IPS-18c (cell line): ENCODE data around the gene SMAP1.

Experiments
- H3K4me3 ChIP-seq: 2 replicates; pipeline ENCODE4 v1.7.0; 2013; ENCODE audit warnings: low read depth, mild to moderate bottlenecking, low read length, moderate library complexity; ENCODE audit not compliant: insufficient read depth
- H3K9me3 ChIP-seq: one replicate; pipeline ENCODE4 v1.6.1; 2013; ENCODE audit warnings: mild to moderate bottlenecking, low read length, moderate library complexity; ENCODE audit not compliant: control insufficient read depth, insufficient read depth

Gene SMAP1

DNA sequence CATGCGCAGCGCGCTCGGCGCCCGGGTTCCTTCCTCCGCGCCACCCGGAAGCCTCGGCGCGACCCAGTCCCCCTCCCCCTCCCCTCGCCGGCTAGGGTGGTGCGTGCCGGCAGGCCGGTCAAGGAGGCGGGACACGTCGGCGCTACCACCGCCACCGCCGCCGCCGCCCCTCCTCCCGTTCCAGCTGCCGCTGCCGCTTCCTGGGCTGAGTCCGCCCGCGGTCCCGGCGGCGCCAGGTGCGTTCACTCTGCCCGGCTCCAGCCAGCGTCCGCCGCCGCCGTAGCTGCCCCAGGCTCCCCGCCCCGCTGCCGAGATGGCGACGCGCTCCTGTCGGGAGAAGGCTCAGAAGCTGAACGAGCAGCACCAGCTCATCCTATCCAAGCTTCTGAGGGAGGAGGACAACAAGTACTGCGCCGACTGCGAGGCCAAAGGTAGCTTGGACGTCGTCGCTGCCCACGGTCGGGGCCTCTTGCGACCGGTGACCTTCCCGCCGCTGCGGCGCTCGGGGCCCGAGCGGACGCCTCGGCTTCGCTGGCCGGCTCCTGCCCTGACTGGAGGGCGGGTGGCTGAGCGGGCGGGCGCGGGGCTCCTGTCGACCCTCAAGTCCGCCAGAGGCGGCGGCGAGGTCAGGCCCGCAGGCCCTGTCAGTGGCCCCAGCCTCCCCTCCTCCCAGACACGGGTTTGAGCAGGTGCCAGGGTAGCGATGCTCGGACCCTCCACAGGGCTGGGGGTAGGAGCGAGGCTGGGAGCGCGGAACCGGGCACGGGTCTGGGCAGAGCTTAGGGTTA, at the start of gene SMAP1:
SMAP1 (plus strand) TSS at position 173 of the 788 bp plus-strand sequence; CDS start at position 314, 141 bp downstream.
- Histone ChIP-seq H3K4me3 (peak within 1 kb of the TSS; percentile 92), H3K9me3 (no peaks in the 10 kb centered on the region)

- Histone ChIP-seq H3K4me3 (no peak overlapping the region), H3K9me3 (no peaks in the 10 kb centered on the region)
These were observed 46.9 kb upstream of the SMAP1 start for GRCh38 chr6:70620746-70621145.

DNA sequence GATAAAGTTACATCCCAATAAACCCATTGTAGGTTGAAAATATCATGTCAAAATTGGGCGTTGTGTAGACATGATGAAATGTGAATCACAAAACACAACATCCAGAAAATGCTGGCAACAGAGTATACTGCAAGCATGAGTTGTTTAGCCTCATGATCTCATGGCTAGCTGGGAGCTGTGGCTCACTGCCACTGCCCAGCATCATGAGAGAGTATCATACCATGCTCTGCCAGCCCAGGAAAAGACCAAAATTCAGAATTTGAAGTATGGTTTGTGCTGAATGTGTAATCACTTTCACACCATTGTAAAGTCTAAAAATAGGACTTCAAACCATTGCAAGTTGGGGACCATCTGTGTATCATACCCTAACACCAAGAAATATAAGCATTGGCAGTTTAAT, 45.2 kb upstream of the SMAP1 start:
- Histone ChIP-seq H3K4me3 (no peak overlapping the region), H3K9me3 (peaks cover under 1% of the 10 kb centered on the region)

DNA sequence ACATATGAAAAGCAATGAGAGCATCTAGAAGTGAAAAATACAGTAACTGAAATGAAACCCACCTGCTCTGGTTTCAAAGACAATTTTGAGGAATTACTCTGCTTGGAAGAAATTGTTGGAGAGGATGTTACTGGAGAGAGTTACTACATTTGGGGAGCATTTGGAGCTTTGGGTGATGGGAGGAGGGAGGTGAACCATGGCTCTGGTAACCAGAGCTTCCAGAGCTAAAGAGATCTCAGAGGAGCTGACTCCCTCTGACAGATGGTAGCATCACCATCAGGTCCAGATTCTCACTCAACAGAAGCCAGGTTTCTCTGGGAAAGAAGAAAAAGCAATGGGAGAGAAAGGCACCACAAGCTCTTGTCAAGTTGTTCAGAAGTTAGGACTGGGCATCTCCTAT, 42.2 kb upstream of the SMAP1 start:
- peaks cover 2% of the 10 kb centered on the region for H3K9me3 ChIP-seq

GRCh38 chr6:70627500-70628254, 40.0 kb upstream of the SMAP1 start:
- Histone ChIP-seq H3K4me3 (no peak overlapping the region), H3K9me3 (peaks cover 2% of the 10 kb centered on the region)

More for the DNA sequence above, 42.2 kb upstream of the SMAP1 start:
- H3K4me3 ChIP-seq: no peak overlapping the region

DNA sequence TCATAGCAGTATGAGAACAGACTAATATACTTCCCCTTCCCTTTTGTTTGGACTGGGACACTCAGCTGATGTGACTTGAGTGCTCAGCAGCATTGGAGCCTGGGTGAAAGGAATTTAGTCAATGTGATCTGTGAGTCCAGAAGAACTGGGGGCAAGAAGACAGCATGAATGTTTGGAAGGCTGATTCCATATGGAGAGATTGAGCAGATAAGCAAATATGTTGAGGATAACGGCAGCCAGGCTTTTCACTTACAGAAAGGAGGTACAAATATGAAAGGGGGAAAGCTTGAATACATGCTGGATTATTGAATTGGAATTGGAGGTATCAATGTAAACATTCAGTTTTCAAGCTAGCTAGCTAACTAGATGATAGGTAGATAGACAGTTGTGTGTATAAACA, 37.8 kb upstream of the SMAP1 start:
- Histone ChIP-seq H3K9me3 (peaks cover 2% of the 10 kb centered on the region), H3K4me3 (no peak overlapping the region)

DNA sequence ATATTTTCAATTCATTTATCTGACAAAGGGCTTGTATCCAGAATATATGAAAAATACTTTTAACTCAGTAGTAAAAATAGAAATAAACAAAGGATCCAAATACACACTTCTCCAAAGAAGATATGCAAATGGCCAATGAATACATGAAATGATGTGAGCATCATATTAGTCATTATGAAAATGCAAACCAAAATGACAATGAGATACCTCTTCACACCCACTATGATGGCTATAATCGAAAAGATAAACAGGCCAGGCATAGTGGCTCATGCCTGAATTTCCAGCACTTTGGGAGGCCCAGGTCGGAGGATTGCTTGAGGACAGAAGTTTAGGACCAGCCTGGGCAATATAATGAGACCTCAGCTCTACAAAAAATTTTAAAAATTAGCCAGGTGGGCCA, 33.8 kb upstream of the SMAP1 start:
- no peak overlapping the region for H3K4me3 ChIP-seq
- H3K9me3 ChIP-seq: no peaks in the 10 kb centered on the region

GRCh38 chr6:70636596-70636995, 31.1 kb upstream of the SMAP1 start:
- Histone ChIP-seq H3K4me3 (no peak overlapping the region), H3K9me3 (no peaks in the 10 kb centered on the region)

GRCh38 chr6:70638468-70638867, 29.2 kb upstream of the SMAP1 start:
- Histone ChIP-seq H3K9me3 (no peaks in the 10 kb centered on the region), H3K4me3 (no peak overlapping the region)

DNA sequence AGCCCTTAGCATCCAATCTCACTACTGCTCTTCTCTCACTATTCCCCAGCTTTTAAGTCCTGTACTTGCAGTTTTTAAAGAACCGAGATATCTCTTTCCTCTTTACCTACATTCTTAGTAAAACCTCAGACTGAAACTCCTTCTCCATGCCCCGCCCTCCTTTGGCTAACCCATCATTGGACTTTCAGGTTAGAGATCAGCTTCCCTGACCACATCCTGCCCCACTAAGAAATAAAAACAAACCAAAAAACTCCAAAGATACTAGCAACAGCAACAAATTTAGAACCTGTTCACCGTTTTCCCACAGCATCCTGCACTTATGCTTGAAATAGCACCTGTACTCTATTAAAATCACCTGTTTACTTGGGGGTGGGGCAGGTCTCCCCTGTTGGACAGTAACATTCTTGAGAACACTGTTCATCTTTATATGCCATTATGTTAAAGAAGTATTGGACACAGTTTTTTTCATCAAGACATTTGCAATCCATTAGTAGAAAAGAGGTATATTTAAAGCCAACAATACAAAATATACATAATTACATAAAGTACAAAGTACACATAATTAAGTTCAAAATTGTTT, 16.3 kb upstream of the SMAP1 start:
- H3K4me3 ChIP-seq: no peak overlapping the region
- peaks cover 2% of the 10 kb centered on the region for H3K9me3 ChIP-seq

- peaks cover 2% of the 10 kb centered on the region for H3K9me3 ChIP-seq
- H3K4me3 ChIP-seq: no peak overlapping the region
These were observed 15.5 kb upstream of the SMAP1 start for GRCh38 chr6:70652216-70652615.

DNA sequence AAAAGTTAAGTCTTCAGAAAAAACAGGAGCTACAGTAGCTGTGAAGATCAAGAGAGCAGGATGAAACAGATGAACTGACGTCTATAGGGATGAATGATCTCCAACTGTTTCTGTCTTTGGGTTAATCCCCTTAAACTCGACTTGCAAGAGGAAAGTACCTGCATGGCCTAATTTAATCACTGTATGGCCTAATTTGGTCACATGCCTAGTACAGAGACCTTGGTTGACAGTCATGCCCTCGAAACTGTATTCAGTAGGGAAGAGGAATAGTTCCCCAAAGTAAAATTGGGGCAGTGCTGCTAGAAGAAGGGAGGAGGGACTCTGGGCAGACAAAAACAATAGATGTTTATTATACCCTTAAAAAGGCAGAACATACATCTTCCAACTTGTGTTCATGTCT, 10.0 kb upstream of the SMAP1 start:
- Histone ChIP-seq H3K4me3 (no peak overlapping the region), H3K9me3 (no peaks in the 10 kb centered on the region)

- Histone ChIP-seq H3K4me3 (no peak overlapping the region), H3K9me3 (no peaks in the 10 kb centered on the region)
These were observed 3.7 kb upstream of the SMAP1 start for GRCh38 chr6:70663881-70664466.

GRCh38 chr6:70666706-70667105, 977 bp upstream of the SMAP1 start:
- Histone ChIP-seq H3K9me3 (no peaks in the 10 kb centered on the region), H3K4me3 (no peak overlapping the region)

- Histone ChIP-seq H3K9me3 (no peaks in the 10 kb centered on the region), H3K4me3 (peak overlapping the region; percentile 92; the same call in 1 of the 2 replicates)
These were observed 400 bp upstream of the SMAP1 start for GRCh38 chr6:70667256-70667710.

DNA sequence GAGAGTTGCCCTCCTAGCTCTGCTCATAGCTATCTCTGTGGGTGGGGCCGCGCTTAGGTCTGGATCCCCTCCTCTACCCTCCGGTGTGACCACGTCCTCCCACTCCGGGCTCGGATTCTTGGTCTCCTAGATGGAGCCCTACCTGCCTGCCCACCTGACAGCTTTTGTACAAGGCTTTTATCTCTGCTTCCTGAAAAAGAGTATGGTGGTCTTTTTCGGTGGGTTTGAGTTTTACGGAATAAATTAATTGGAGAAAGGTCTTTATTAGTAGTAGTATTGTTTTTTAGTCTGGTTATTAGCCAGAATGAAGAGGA, 773 bp downstream of the SMAP1 start:
- Histone ChIP-seq H3K4me3 (peak overlapping the region; percentile 92), H3K9me3 (no peaks in the 10 kb centered on the region)

GRCh38 chr6:70669133-70669532, 1.4 kb downstream of the SMAP1 start:
- H3K9me3 ChIP-seq: no peaks in the 10 kb centered on the region
- no peak overlapping the region for H3K4me3 ChIP-seq

DNA sequence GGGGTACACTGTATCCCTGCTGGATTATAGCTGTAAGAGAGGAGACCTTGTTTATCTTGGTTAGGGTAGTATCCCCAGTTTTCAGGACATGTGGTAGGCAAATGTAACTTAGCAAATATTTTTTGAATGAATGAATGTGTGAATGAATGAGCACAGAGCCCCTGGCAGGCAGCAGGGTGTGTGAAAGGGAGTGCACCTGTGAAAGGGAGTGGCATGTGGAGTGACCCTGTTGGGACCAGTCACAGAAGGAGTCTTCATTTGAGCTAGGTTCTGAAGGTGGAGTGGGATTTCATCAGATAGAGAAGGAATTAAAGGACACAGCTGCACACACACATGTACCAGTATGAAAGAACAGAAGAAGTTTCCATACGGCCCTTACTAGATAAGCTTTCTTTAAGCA, 4.9 kb downstream of the SMAP1 start:
- Histone ChIP-seq H3K9me3 (no peaks in the 10 kb centered on the region), H3K4me3 (no peak overlapping the region)
